PC-9 (cell line): Measurements from ENCODE around the gene CD247. TPM values are rescaled to one million over a fixed set of nuclear protein-coding genes. Genes with fewer than 3 reads are reported as not detected.
"Not testable (repeated sequence)": the region's sequence is repeated elsewhere in the genome, so short reads cannot be mapped to it uniquely, and the experiment has no call there.

ENCODE experiments used
- BruUV-seq: library from RNA; stranded (reverse); fragments of 400-500 nt; replicated peaks from 2 replicates; lab custom pipeline; 2021; lab: Mats Ljungman, UMichigan
- CTCF ChIA-PET: fragments of 300-600 bp; sonication (Branson Sonifier 250); formaldehyde crosslinking; loops from one replicate; lab custom pipeline; 2022; ENCODE audit warnings: antibody characterized with exemption; lab: Charles Lee
- POLR2A ChIA-PET: fragments of 300-600 bp; sonication (Branson Sonifier 250); formaldehyde crosslinking; loops from one replicate; lab custom pipeline; 2022; ENCODE audit warnings: antibody characterized with exemption; ENCODE audit not compliant: unreplicated experiment; lab: Charles Lee
- DNase-seq, 2 experiments: peaks; one replicate each; pipeline versions ENCODE4 v3.0.0 to v3.0.0-alpha.2; 2015 to 2022; ENCODE audit warnings: mixed read lengths in 1 of 2
- H2AFZ ChIP-seq: fragments of 200-600 bp; sonication (generic); 2 replicates; pipeline ENCODE4 v1.8.1; 2017; ENCODE audit warnings: antibody characterized with exemption
- H3F3A ChIP-seq: fragments of 200-600 bp; sonication (generic); 2 replicates; pipeline ENCODE4 v1.8.1; 2017; ENCODE audit warnings: antibody characterized with exemption, mild to moderate bottlenecking, low read depth; ENCODE audit not compliant: insufficient read depth
- H3K27ac ChIP-seq: fragments of 200-600 bp; sonication (generic); 2 replicates; pipeline ENCODE4 v1.6.1; 2016; ENCODE audit warnings: mixed run types
- H3K27me3 ChIP-seq: fragments of 200-600 bp; sonication (generic); 2 replicates; pipeline ENCODE4 v1.6.1; 2016; ENCODE audit warnings: low read depth, mixed run types; ENCODE audit not compliant: insufficient read depth
- H3K36me3 ChIP-seq: fragments of 200-600 bp; sonication (generic); 2 replicates; pipeline ENCODE4 v1.6.1; 2016; ENCODE audit warnings: low read depth, mixed run types
- H3K4me1 ChIP-seq: fragments of 200-600 bp; sonication (generic); replicated peaks from 2 replicates; pipeline ENCODE4 v1.6.1; 2016; ENCODE audit warnings: mixed run types; ENCODE audit not compliant: insufficient read depth
- H3K4me2 ChIP-seq: fragments of 200-600 bp; sonication (generic); 2 replicates; pipeline ENCODE4 v1.6.1; 2017; ENCODE audit warnings: mixed run types
- H3K4me3 ChIP-seq: fragments of 200-600 bp; sonication (generic); 2 replicates; pipeline ENCODE4 v1.6.1; 2016; ENCODE audit warnings: mixed run types
- H3K79me2 ChIP-seq: fragments of 200-600 bp; sonication (generic); 2 replicates; pipeline ENCODE4 v1.6.1; 2017; ENCODE audit warnings: low read depth, mixed run types
- H3K9me2 ChIP-seq: fragments of 200-600 bp; sonication (generic); 2 replicates; pipeline ENCODE4 v1.8.1; 2017; ENCODE audit warnings: mild to moderate bottlenecking; ENCODE audit not compliant: insufficient read depth
- H3K9me3 ChIP-seq: fragments of 200-600 bp; sonication (generic); 2 replicates; pipeline ENCODE4 v1.8.1; 2016; ENCODE audit warnings: low read depth; ENCODE audit not compliant: insufficient read depth
- H4K20me1 ChIP-seq: fragments of 200-600 bp; sonication (generic); 2 replicates; pipeline ENCODE4 v1.8.1; 2017; ENCODE audit not compliant: insufficient read depth
- EZH2 ChIP-seq: fragments of 200-600 bp; sonication (generic); IDR thresholded peaks from 2 replicates; pipeline ENCODE4 v1.8.0; 2017; ENCODE audit warnings: antibody characterized with exemption, low read depth
- intact Hi-C: fragments of 100-400 bp; cut with micrococcal nuclease; formaldehyde crosslinking; loops from one replicate; pipeline ENCODE4 v1.10.0; 2022; ENCODE audit not compliant: unreplicated experiment
- total RNA-seq: library from RNA; stranded (reverse); gene quantifications from 2 replicates; pipeline ENCODE4 v1.2.3, GENCODE V29; 2021
- TF ChIP-seq, protein P1 (sequence below): fragments of 200-600 bp; sonication (generic); conservative IDR thresholded peaks from 2 replicates; pipeline ENCODE4 v1.6.1; 2017; ENCODE audit warnings: mixed run types, antibody characterized with exemption, mild to moderate bottlenecking, moderate library complexity

The CD247 gene
- total RNA-seq, 1 experiment from 2014 or later: not detected

GRCh38 chr1:167562702-167563101 lies 44.4 kb upstream of the CD247 start:
- no peak overlapping the region for H3K4me3 ChIP-seq
- intact Hi-C loops: loop anchor here (10.0 kb wide), 1 partner anchor 102 kb away; no protein-coding TSS in a partner anchor
- H3K4me2 ChIP-seq: no peak overlapping the region
- peaks cover 28% of the 10 kb centered on the region for H3K4me1 ChIP-seq
- DNase-seq: no peak
- no peaks in the 10 kb centered on the region for H4K20me1 ChIP-seq
- H3K36me3 ChIP-seq: no peaks in the 10 kb centered on the region
- no peaks in the 10 kb centered on the region for H3K79me2 ChIP-seq
- no peak overlapping the region for H3K27ac ChIP-seq
- H3K9me2 ChIP-seq: no peaks in the 10 kb centered on the region
- ChIA-PET POLR2A (no interaction called here), CTCF (no interaction called here)
- no peak for TF ChIP-seq EZH2
- TF ChIP-seq, protein P1, sequence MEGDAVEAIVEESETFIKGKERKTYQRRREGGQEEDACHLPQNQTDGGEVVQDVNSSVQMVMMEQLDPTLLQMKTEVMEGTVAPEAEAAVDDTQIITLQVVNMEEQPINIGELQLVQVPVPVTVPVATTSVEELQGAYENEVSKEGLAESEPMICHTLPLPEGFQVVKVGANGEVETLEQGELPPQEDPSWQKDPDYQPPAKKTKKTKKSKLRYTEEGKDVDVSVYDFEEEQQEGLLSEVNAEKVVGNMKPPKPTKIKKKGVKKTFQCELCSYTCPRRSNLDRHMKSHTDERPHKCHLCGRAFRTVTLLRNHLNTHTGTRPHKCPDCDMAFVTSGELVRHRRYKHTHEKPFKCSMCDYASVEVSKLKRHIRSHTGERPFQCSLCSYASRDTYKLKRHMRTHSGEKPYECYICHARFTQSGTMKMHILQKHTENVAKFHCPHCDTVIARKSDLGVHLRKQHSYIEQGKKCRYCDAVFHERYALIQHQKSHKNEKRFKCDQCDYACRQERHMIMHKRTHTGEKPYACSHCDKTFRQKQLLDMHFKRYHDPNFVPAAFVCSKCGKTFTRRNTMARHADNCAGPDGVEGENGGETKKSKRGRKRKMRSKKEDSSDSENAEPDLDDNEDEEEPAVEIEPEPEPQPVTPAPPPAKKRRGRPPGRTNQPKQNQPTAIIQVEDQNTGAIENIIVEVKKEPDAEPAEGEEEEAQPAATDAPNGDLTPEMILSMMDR: no peak
- H3K9me3 ChIP-seq: no peaks in the 10 kb centered on the region
- peaks cover 18% of the 10 kb centered on the region for H3F3A ChIP-seq
- H2AFZ ChIP-seq: no peak overlapping the region
- BruUV-seq: no TSS peak
- H3K27me3 ChIP-seq: no peaks in the 10 kb centered on the region

- Histone ChIP-seq H3K27me3 (no peaks in the 10 kb centered on the region), H3F3A (peaks cover 18% of the 10 kb centered on the region), H3K4me2 (no peak overlapping the region), H3K4me3 (no peak overlapping the region), H3K4me1 (peaks cover 28% of the 10 kb centered on the region), H4K20me1 (no peaks in the 10 kb centered on the region), H3K79me2 (no peaks in the 10 kb centered on the region), H3K27ac (no peak overlapping the region), H2AFZ (no peak overlapping the region), H3K9me3 (no peaks in the 10 kb centered on the region), H3K9me2 (no peaks in the 10 kb centered on the region), H3K36me3 (no peaks in the 10 kb centered on the region)
- CTCF ChIA-PET: no interaction called here
- intact Hi-C loops: loop anchor here (10.0 kb wide), 1 partner anchor 103 kb away; no protein-coding TSS in a partner anchor
- POLR2A ChIA-PET: no interaction called here
- no peak for DNase-seq
- TF ChIP-seq, protein P1: no peak
- TF ChIP-seq EZH2: no peak
- no TSS peak for BruUV-seq
Measured at GRCh38 chr1:167561753-167562152, 43.4 kb upstream of the CD247 start.

DNA sequence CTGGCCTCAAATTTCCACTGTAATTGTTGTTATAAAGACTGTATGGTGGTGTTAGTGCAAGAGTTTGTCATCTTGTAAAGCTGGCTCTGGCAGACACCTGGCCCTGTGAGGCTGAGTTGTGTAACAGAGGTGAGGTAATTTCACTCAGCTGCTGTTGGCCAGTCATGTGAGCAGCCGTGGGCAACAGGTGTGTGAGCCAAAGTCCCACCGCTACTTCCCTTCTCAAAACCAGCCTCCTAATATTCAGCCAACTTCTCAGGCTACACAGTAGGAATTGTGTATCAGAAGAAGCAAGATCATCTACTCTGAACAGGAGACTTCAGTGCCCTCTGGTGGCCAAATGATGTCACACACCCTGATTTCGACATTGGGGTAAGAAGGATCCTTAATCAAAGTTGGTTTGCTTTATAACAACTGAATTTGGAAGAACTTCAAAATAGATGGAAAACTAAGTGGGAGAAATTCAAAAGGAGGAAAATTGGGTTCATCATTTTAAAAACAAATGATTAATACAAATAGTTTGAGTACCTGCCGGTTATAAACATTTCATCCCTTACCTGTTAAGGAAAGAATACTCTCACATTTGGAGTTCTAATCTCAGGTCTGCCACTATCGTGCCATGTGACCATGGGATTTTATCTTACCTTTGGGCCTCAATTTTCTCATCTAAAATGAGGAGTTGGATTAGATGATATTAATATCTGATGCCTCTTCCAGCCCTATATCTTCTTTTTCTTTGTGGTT lies 37.8 kb upstream of the CD247 start:
- Histone ChIP-seq H3K79me2 (no peaks in the 10 kb centered on the region), H2AFZ (no peak overlapping the region), H3K4me2 (peak overlapping the region; percentile 24; the same call in 1 of the 2 replicates), H3K4me1 (peaks cover 18% of the 10 kb centered on the region), H4K20me1 (no peaks in the 10 kb centered on the region), H3F3A (no peaks in the 10 kb centered on the region), H3K9me3 (no peaks in the 10 kb centered on the region), H3K4me3 (no peak overlapping the region), H3K36me3 (no peaks in the 10 kb centered on the region), H3K27ac (no peak overlapping the region), H3K9me2 (no peaks in the 10 kb centered on the region), H3K27me3 (no peaks in the 10 kb centered on the region)
- peak; percentile 70 to 73 for DNase-seq
- intact Hi-C loops: loop anchor here (1.0 to 5.0 kb wide), 5 partner anchors 45 to 526 kb away; no protein-coding TSS in a partner anchor
- TF ChIP-seq EZH2: no peak
- TF ChIP-seq, protein P1: peak; percentile 93
- ChIA-PET POLR2A (no interaction called here), CTCF (interaction anchor here (0.6 to 0.9 kb wide), 2 partner anchors 131 to 1630 kb away, joined by 3 read pairs; no protein-coding TSS in a partner anchor)
- no TSS peak for BruUV-seq

- CTCF ChIA-PET: interaction anchor here (0.6 to 0.9 kb wide), 2 partner anchors 133 to 323 kb away, joined by 3 read pairs; no protein-coding TSS in a partner anchor
- not testable (repeated sequence) for BruUV-seq
- intact Hi-C loops: loop anchor here (5.0 kb wide), 2 partner anchors 288 to 527 kb away; no protein-coding TSS in a partner anchor
Measured at GRCh38 chr1:167555072-167555471, 36.7 kb upstream of the CD247 start.

More at GRCh38 chr1:167555072-167555471, 36.7 kb upstream of the CD247 start:
- H3K9me3 ChIP-seq, H4K20me1 ChIP-seq, H3K27me3 ChIP-seq, H3K27ac ChIP-seq, H3K79me2 ChIP-seq, H3F3A ChIP-seq, H3K9me2 ChIP-seq, H3K4me2 ChIP-seq, H3K4me3 ChIP-seq, H3K36me3 ChIP-seq, POLR2A ChIA-PET, DNase-seq, H2AFZ ChIP-seq: not testable (repeated sequence)
- peaks cover 18% of the 10 kb centered on the region for H3K4me1 ChIP-seq
